ENCODE results near the gene CHST15.

CHST15 gene

DNA sequence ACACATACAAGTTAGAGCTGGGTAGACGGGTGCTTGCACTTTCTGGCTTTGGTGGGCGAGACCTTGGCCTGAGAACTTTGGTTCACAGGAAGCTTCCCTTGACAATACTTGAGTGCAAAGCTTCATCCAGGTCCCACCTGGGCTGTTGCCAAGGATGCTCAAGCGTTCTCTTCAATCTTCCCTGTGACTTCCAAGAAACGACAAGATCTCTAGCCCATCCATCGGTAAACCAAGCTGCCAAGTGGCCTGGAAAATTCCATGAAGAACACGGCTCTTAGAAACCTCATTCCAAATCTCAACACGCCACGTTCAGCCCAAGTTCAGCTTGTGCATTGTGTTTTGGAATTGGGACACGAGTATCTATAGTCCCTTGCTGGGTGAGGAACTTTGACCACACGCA lies 84.7 kb downstream of the CHST15 start:
- DNase-seq, result no peak

DNA sequence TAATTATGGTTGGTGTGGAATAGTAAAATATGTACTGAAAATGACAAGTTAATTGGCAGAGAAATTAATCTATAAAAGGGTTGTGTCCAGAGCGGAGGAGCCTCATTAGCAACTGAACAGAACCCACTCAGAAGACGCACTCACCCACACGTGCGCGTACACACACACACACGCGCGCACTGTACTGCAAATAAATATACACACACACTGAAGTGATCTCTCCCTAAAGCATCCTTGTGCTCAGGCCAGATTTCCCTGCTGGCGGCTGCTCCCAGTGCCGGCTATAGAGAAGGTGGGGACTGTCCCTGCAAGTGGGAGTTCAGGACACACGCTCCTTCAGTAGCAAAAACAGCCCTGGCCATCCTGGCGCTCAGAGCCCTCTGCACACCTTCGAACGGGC lies 85.2 kb downstream of the CHST15 start:
- DNase-seq, result no peak

DNA sequence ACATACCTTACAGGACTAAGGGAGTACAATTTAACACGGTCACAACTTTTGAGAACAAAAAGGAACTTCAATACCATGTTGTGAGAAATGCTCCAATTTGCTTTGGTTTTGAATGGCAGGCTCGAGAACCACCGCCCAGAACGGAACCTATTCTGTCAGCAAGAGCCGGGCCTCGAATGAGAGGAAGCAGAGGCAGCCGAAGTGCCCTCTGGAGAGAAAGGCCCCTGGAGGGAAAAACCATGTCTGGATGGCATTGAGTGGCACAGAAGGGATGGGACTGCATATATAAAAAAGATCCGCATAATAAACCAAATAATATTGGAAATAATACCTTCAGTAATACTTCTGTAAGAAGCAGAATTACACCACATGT lies 85.6 kb downstream of the CHST15 start:
- no peak for DNase-seq

DNA sequence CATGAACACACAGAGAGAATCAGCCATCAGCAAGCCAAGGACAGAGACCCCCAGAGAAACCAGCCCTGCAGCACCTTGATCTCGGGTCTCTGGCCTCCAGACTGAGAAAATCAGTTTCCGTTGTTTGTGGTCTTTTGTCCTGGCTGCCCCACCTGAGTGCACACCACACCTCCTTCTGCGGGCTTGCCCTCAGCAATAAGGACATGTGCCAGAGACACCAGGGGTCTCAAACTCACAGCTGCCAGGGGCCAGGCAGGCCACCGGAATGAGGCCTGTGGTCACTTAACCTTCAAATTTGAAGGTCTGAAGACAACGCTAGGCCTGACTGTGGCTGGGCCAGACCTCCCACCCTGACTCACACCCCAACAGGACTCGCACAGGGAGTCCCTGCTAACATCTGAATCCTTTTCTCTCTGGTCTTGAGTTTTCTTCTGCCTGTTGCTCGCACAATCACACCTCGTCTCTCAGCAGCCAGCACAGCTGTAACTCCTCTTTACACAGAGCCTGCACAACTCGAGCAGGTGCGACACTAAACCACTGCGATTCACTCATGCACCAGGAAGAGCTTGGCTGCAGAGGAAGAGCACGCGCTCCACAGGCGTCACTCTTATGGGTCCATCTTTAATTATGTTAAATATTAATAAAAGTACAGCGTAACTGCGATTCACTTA lies 86.2 kb downstream of the CHST15 start:
- DNase-seq, result no peak

DNA sequence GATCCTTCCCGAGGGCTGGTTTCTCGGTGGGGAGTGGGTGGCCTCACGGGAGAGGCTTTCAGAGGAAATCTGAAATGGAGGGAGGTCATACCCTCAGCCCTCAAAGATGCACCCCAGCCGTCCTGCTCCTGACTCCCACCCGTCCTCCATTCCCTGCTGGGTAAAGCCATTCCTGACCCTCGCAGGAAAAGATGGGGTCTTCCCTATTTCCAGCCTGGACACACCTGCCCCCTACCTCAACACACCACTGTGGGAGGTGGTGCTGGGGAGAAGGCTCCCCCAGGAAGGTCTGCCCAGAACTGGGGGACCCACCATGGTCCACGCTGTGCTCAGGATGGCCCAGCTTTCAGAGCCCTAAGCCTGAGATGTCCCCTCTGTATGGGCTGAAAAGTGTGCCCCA lies 86.9 kb downstream of the CHST15 start:
- no peak for DNase-seq

DNA sequence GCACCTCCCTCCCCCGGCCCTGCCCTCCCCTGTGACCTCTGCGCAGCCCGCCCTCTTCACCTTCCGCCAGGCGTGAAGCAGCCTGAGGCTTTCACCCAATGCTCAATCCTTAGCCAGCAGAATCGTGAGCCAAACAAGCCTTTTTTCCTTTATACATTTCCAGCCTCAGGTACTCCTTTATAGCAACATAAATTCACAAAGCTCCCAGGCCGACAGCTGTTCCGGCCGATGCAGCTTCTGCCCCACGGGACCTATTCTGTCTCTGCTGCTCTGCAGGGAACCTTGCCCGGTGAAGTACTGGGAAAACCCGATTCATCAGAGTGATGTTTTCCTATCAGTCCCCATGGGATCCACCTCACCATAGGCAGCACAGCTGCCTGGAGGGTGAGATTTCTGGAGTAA lies 87.4 kb downstream of the CHST15 start:
- DNase-seq, result no peak

DNA sequence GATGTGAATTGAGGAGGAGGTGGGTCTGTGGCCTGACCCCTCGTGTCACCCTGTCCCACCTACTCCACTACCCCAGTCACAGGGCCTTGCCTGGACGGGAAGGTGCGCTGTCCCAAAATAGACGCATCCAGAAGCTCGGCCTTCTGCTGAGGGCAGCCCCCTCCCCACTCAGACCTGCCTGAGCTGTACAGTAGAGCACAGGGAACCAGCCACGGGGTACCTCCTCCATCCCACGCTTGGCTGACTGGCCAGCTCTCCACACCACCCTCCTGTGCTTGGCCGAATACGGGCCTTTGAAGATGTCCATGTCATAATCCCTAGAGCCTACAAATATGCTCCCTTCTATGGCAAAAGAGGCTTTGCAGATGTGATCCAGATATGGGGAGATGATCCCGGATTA lies 88.3 kb downstream of the CHST15 start:
- no peak for DNase-seq

DNA sequence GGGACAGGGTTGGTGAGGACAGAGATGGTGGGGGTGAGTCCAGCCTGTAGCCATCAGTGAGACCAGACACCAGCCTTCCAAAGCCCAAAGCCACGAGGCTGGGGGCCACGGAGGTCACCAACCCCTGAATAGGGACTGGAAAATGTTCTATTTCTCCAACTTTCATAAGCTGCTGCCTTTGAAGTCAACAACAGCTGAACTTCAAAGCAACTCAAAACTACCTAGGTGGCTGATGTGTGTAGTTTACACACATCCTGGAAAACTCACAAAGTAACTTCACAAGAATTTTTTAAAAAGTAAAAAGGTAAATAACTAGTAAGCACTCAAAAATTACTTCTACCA lies 88.8 kb downstream of the CHST15 start:
- no peak for DNase-seq

DNA sequence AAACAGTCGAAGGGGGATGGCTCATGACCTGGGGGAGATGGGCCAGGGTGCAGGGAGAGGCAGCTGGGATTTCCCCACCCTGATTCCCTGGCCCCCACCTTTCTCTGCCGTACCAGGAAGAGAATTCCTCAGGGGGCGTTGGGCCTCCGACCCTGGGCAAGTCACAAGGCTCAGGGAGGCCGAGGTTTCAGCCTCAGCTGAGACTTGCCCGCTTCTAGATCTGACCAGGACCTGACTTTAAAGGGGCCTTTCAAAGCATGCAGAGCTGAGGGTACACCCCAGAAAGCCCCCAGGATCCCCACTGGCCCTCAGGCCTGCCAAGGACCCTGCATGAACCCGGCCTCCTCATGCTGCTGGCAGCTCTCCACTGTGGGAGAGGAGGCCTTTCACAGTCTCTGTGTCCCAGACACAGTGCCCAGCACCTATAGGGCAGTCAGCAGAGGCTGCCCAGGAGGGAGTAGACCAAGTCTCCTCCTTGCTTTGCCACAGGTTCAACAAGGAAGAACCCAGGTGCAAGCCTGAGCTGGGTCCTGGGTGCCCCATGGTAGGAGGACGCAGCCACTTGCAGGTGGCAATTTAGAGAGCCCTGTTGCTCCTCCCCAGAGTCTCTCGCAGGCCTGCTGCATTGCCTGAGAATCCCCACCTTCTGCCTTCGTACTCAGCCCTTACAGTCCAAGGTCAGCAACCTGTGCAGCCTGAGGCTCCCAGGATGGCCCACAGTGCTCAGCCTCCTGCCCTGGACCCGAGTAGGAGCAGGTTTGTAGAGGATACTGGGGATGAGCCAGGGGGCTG lies 89.3 kb downstream of the CHST15 start:
- DNase-seq, result no peak

DNA sequence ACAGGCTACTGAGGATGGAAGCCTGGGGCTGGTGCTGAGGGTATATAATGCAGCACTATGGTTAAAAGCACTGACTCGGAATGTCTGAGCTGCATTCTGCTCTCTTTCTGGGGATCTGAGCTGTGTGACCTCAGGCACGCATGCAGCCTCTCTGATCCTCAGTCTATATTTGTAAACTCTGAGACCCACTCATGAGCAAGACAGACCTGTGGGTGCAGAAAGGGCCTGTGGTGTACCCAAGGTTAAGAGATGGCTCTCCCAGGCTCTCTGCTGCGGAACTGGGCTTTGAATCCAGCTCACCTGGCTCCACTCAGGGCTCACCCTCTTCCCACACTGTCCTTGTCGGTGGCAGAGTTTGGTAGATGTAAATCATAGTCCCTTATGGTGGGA lies 89.9 kb downstream of the CHST15 start:
- DNase-seq, result no peak

DNA sequence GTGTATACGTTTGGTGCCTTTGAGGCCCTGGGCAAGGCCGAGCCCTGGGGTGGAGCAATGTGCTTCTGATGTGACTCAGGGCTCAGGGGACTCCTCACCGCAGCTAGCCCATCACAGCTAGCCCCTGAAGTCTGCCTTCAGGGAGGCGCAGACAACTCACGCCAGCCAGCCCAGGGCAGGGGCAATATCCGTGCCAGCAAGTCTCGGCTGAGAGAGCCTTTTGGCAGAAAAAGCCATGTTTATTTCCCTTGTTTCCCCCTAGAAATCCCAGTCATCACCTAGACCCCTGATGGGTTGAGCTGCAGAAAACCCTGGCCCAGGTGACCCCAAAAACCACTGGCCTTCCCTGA lies 90.4 kb downstream of the CHST15 start:
- DNase-seq, result no peak

DNA sequence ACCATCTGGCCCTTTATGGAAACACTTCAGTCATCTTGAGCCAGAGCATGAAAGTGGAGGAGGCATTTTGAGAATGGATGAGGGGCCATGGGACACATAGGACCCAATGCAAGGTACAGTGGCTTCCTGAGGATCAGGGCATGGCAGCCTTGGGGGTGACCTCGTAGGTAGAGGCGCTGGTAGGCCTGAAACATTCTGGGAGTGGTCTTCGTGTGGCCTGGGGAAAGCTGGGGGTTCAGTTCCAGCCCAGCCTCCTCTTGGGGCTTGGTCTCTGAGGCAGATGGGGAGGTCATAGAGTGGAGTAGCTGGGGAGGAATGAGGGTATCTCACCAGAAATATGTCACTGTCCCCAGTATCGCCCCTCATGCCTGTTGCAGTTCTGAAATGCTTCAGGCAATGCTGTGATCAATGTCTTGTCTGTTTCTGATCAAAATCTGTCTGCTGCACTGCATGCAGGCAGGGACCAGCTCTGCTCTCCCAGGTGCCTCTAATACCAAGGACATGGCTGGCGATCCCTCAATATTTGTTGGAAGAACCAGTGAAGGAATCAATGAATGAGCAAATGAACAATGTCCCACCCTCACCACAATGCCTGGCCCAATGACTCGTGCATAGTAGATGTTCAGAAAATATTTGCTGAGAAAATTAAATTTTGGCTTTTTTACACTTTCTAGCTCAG lies 90.9 kb downstream of the CHST15 start:
- no peak for DNase-seq

DNA sequence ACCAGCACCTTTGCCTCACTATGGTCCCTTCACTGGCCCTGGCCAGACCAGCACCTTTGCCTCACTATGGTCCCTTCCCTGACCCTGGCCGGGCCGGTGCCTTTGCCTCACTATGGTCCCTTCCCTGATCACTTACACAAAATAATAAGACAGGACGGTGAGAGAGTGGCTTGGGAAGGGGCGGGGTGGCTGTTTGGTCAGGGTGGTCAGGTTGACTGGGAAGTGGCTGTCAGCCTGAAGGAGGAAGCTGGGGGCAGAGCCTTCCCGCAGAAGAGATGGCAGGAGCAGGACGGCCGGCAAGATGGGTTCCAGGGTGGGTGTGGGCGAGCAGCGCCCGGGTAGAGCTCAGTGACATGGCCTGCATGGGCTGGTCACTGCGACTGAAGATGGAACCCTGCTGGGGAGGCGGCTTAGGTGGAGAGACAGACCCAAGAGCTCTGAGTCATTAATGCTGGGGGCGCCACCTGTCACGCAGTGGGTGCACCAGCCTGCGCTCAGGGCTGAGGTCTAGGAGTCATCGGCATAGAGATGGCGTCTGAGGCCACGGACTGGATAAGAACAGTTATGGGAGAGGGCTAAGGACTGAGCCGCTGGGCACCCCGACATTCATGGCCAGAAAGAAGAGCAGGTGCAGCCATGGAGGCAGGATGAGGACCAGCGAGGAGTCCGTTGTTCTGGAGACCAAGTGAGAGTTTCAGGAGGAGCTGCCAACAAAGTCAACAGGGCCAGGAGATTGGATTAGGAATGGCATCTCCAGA lies 91.8 kb downstream of the CHST15 start:
- no peak for DNase-seq

DNA sequence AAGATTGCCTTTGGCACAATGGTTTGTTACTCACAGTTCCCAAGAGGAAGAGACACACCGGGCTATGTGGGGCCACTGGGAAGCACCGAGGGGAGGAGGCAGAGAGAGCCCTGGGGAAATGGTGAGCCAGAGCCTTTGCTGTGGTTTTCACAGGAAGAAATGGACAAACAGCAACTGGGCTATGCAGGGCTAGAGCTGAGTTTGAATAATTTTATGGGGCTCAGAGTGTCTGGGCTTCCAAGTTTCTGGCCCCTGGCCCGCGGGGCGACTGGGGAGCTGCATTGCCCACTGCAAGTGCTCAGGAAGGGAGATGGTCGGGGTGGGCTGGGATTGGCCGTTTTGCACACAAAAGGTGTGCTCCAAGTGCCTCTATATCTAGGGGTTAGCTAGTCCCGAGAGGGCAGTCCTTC lies 92.6 kb downstream of the CHST15 start:
- DNase-seq, result no peak

DNA sequence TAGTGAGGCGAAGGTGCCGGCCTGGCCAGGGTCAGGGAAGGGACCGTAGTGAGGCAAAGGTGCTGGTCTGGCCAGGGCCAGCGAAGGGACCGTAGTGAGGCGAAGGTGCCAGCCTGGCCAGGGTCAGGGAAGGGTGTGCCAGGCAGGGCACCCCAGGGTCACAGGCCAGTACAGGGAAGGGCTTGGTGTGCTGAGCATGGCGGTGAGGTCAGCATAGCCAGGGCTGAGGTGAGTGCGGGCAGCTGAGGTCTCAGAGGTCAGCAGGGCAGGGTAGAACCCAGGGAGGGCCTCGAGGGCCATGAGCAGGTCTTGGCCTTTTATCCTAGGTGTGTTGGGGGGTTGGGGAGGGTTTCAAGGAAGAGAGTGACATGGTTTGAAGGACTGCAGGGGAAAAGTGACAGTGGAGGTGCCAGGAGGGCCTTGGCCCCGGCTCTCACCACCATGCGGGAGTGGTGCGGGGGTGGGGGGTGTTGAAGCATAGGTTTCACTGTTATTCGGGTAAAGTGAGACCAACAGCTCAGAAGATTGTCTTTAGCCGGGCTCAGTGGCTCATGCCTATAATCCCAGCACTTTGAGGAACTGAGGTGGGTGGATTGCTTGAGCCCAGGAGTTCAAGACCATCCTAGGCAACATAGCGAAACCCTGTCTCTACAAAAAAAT lies 93.3 kb downstream of the CHST15 start:
- no peak for DNase-seq

DNA sequence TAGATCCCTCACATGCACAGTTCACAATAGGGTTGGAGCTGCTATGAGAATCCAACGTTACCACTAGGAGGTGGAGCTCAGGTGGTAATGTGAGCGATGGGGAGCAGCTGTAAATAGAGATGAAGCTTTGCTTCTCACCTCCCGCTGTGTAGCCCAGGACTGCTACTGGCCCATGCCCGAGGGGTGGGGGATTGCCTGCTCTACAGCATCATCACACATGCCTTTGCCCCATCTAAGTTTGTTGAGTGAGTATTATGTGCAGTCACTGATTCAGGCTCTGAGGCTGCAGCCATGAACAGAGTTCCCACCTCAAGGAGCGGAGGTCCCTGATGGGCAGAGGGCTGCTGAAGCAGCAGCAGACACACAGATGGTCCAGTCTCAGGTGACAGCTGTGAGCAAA lies 94.1 kb downstream of the CHST15 start:
- no peak for DNase-seq

DNA sequence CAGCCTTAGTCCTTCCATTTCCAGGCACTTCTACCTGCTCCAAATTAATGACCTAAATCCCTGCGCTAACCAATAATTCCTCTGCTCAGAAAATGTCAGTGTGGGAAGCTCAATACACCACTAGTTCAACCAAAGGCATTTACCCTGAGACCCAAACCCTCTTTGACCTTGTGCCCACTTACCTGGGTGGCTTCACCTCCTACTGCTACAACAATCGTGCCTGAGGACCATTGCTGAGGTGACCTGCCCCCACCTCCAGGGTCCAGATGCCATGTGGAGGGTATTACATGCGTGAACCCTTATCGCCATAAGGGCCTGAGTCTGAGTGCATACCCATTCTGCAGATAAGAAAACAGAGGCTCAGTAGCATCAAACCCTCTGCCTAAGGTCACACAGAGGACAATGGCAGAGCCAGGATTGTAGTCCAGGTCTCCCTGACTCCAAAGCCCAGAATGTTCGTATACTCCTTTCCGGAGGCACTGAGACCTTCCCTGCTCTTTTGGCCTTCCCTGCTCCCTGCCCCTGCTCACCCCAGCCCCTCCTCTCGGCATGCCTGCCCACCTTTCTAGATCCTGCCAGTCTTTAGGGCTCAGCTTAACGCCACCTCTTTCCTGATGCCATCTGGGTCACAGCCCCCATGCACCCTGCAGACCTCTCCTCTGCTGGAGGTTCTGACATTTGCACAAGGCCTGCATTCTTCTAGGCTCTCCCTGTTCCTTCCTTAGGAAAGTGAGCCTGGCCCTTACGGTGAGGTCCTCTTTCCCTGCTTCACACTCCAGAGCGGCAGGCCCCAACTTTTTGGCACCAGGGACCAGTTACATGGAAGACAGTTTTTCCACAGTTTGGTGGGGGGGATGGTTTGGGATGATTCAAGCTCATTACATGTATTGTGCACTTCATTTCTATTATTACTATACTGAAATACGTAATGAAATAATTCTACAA lies 94.9 kb downstream of the CHST15 start:
- DNase-seq, result no peak

DNA sequence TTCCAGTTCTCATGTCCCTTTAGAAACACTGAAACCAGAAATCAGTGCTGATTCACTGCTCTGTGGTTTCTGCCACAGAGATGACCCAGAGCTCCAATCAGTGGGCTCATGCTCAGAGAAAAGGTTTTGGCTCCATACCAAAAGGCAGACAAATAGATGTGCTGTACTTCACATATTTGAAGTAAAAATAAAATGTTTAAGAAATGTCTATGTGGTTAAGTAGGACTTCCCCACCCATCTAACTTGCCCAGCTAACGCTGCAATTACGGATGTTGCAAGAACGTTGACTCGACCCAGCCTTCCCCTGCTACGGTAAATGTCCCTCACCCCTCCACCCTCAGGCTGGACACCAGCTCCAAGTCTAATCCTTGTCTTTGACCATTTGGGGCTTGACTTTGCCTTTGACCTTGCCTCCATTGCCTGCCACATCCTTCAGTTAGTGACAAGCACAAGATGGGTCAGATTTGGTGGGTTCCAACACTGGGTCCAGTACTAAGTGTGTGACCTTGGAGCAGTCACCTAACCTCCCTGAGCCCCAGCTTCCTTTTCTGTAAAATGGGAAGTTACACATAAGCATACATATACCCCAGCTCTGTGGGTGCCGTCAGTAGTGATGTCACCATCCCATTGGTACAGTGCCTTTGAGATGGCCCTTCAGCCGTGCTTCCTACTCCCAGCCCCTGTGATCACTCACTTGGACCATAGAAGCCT lies 95.8 kb downstream of the CHST15 start:
- no peak for DNase-seq

DNA sequence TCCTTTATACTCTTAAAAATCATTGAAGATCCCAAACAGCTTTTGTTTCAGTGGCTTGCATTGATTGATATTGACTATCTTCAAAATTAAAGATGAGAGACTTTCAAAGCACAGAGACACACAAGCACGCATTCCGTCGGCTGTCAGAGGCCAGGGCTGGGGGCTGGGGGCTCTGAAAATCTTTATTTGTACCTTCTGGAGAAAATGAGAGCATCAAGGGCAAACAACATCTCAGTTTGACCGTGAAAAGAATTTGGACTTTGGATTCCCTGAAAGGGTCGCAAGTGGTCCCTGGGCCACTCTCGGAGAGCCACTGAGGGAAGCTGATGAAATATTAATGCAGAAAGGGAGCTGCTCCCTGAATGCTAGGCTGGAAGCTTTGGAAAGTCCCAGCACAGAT lies 96.4 kb downstream of the CHST15 start:
- DNase-seq, result no peak

DNA sequence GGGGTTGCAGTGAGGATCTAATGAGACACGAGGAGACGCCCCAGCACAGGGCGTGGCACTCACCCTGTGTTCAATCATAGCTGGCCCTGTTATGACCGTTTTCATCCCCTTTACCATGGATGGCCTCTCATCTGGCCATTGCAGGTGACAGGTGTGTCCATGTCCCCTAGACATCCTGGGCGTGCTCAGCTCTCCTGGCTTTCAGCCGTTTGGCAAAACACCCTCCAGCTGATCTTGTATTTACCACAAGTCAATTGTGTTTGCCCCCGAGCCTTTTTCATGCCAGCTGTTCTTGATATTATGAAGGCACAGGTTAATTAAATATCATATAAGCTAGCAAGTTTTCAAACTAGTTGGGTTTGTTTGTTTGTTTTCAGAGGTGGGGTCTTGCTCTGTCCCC lies 97.1 kb downstream of the CHST15 start:
- no peak for DNase-seq

DNA sequence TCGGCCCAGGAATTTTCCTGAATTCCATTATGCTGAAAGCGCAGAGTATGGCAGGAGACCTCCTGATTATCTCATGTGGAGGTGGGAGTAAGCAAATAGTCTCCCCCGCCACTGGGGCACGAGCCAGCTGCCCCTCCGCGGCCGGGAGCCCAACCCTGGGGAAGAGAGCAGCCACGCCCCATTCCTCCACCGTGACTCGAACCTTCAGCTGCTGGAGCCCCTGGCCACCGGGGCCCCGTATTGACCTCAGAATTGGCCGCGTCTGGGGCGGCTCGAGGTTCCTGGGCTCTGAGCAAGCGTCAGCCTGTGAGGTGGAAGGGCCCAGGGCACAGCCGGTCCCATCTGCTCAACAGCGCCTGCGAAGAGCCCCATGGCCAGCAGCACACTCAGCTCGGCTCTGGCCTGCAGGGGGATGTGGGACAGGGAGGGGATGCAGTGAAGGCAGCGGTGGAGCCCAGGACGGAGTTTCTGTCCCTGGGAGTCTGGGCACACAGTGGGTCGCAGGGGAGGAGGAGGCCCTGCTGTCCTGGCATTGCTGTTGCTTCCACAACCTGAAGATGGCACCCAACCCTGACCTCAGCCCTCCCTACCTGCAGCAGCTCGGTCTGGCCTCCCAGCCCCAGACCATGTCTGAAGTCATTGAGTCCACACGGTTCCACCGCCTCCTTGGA lies 97.8 kb downstream of the CHST15 start:
- no peak for DNase-seq

Measured in activated naive CD4-positive, alpha-beta T cell treated with Interleukin-2 at 50 U/mL for 16 hours (primary cell).